ENCODE data around the gene OSBPL6.

DNA sequence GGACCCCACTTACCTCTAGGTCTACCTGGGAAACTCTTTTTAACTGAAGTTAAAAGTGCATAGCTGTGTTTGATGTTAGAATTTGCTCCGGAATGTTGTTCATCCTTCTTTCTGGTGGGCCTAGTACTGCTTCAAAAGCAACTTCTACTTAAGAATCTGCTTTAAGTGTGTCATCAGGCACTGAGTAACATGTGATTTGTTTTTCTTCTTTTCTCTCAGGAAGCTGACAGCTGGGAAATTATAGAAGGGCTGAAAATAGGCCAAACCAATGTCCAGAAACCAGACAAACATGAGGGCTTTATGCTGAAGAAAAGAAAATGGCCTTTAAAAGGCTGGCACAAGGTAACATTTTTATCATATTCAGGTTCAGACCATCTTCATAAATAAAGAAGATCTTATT, 133.7 kb downstream of the OSBPL6 start:
- TF ChIP-seq, protein P1, sequence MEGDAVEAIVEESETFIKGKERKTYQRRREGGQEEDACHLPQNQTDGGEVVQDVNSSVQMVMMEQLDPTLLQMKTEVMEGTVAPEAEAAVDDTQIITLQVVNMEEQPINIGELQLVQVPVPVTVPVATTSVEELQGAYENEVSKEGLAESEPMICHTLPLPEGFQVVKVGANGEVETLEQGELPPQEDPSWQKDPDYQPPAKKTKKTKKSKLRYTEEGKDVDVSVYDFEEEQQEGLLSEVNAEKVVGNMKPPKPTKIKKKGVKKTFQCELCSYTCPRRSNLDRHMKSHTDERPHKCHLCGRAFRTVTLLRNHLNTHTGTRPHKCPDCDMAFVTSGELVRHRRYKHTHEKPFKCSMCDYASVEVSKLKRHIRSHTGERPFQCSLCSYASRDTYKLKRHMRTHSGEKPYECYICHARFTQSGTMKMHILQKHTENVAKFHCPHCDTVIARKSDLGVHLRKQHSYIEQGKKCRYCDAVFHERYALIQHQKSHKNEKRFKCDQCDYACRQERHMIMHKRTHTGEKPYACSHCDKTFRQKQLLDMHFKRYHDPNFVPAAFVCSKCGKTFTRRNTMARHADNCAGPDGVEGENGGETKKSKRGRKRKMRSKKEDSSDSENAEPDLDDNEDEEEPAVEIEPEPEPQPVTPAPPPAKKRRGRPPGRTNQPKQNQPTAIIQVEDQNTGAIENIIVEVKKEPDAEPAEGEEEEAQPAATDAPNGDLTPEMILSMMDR (optimal IDR thresholded peaks at IDR 0.05 in 1 of 3, IDR thresholded peaks at IDR 0.05 in 1 of 3, conservative IDR thresholded peaks at IDR 0.05 in 1 of 3; ENCODE audit: extremely low read depth in 1 of 3, insufficient read depth in 2 of 3, low read length in 3 of 3): no peak
- no peak for TF ChIP-seq EZH2 (IDR thresholded peaks at IDR 0.05; ENCODE audit: low read length)

Data from keratinocyte (primary cell).